GM21529 (cell line): Measurements from ENCODE around the gene ZNF791.
"Not testable (repeated sequence)": the region's sequence is repeated elsewhere in the genome, so short reads cannot be mapped to it uniquely, and the experiment has no call there.

Experiments used
- ATAC-seq: cut with Tn5 transposase; IDR thresholded peaks from one replicate; pipeline ENCODE4 v1.9.1; 2021; ENCODE audit not compliant: unreplicated experiment

The ZNF791 gene

DNA sequence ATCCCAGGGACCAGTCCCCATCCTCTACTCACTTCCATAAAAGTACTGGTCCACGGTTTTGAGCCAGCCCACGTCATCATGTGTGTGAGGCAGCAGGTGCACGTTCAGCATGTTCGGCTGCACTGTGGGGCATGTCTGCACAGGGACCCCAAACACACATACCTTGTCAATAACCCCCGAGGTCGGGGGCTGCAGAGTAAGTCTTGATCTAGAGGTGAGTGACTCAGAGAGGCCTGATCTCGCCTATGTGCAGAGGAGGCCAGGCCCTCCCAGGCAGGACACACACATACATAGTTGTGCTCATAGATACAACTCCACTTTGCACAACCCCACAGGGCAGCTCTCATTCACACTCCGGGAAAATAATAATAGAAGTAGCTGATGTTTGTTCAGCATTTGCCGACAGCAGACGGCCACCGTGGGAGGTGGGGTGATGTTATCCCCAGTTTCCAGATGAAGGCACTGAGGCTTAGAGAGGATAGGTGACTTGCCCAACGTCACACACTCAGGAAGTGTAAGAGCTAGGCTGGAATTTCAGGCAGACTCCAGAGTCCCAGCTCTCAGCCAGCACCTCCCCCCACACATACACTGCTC is 55.0 kb downstream of the ZNF791 start:
- ATAC-seq = no peak

DNA sequence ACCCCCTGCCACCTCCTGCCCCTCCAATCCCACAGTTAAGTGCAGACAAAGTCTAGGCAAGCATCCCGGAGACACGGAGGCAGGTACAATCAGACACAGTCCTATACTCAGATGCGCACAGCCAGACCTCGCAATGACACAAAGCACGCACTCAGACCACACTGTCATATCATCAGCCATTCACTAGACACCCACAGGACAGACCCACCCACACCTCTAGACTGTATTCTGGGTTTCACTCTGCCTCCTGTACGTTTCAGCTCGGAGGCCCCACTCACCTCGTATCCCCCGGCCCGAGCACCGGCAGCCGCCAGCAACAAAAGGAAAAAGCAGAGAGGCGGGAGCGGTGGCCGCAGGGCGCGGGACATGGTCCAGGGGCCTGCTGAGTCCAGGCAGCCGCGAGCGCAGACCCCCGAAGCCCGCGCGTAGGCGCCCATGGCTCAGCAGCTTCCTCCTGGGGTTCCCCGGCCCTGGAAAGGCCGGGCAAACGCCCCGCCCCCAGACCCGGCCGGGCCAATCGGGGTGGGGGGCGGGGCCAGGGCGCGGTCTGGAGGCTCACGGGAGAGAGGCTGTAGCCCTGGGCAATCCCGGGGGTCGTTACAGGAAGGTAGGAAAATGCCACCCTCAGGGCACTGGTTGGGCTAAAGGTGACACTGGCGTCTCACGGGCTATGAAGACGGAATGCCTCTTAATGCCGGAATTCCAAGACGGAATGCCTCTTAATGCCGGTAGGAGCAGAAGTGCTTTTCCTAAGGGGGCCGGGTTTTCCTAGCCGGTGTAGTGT is 55.7 kb downstream of the ZNF791 start, which contains the start of the genes MAN2B1 and WDR83:
MAN2B1 (minus strand) TSS at position 478 of the 784 bp plus-strand sequence; CDS start at position 437, 41 bp downstream.
WDR83 (plus strand) TSS at position 543 of the 784 bp plus-strand sequence. CDS start 2,984 bp downstream, outside the sequence.
- peak; percentile 50 for ATAC-seq

DNA sequence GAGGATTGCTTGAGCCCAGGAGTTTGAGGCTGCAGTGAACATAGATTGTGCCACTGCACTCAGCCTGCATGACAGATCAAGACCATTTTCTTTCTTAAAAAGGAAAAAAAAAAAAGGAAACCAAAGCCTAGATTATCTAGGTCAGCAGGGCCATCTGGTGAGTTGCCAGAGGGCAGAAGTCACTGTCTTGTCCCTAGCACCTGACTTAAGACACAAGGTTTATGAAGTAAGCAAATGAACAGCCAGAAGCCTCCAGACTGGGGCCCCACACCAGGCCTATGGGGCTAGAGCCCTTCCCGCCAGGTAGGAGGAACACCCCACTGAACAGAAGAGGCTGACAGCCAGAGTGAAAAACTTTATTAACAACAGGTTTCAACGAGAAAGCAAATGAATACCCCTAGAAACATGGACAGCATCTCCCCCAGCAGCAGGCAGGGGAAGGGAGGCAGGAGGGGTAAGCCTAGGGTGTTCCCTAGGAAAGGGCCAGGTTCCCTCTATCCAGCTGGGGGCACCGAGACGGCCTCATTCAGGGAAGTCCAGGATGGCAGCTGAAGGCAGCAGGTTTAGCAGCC is 57.1 kb downstream of the ZNF791 start:
- ATAC-seq = no peak

DNA sequence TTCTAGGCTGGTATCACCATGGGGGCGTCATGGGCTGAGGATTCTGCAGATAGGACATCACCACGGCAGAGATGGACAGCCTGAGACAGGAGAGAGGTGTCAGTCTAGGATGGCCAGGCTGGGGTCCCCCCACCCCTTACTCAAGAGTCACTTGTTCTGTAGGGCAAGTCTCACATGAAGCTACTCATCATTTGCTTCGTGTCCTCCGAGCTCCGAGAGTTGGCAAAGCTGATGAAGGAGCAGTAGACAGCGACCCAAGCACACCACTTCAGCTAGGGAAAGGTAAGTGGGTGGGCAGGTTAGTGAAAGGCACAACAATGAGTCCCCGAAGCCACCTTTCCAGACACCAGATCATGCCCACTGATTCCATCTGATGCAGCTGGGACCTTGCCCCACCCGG is 57.6 kb downstream of the ZNF791 start:
- no peak for ATAC-seq

DNA sequence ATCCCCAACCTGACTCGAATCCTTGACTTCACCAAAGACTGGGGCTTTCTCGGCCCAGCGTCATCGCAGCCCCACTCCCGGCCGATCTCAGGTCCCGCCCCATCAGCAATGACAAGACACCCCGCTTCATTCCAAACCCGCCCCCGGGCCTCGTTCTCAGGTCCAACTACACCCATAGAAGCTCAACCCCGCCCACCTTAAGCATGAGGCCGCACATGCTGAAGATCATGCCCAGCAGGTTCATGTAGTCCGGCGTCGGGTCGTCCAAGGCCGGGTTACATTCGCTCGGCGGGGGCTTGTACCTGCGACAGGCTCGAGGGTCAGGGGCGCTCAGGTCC is 58.2 kb downstream of the ZNF791 start:
- no peak for ATAC-seq

DNA sequence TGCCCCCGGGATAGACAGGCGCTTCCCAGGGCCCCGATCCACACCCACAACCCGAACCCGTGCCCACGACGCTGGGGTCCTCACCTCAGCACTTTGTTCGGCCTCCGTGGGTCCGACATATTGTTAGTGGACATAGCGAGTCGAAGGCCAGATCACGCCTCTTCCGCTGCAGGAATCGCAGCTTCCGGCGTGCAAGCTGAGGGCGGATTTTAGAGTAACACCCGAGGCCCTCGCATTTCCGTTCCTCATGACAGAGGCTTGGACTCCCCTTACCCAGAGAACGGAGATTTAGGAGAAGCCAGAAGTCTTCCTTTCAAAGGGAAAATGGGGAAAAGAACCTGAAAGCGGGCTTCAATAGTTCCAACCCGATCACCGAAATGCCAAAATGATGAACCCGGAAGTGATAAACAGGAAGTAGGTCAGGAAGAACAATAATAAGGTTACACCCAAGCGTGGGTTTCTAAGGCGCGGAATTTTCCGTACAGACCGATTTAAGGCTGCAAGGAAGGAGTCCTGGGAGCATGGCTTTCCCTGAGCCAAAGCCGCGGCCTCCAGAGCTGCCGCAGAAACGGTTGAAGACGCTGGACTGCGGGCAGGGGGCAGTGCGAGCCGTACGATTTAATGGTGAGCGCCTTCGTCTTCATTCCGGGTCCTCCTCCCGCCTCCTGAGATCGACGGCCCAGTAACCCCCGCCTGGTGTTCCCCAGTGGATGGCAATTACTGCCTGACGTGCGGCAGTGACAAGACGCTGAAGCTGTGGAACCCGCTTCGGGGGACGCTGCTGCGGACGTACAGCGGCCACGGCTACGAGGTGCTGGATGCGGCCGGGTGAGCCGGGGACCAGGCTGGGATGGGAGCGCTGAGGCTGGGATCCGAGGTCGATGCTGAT is 58.8 kb downstream of the ZNF791 start:
- peak; percentile 38 for ATAC-seq

DNA sequence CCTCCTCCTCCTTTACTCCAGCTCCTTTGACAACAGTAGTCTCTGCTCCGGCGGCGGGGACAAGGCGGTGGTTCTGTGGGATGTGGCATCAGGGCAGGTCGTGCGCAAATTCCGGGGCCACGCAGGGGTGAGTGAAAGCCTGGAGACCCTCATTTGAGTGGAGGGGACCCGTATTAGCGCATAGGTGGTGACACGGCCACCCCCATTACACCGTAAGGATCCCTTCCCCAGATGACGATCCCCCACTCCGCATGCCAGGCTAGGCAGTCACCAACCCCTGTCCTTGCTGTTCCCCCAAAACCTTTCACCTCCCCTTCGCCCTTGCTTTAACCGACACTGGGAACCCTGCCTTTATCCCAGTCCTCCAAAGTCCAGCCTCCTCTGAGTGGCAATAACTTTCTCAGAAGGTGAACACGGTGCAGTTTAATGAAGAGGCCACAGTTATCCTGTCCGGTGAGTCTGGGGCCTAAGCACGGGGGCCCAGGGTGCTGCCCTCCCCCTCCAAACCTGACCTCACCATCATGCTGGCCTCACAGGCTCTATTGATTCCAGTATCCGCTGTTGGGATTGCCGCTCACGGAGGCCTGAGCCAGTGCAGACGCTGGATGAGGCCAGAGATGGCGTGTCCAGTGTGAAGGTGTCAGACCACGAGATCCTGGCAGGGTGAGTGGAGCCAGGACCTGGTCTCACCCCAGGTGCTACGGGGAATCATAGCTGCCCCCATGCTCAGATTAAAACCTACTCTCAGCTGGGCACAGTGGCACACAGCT is 59.6 kb downstream of the ZNF791 start:
- ATAC-seq = no peak

DNA sequence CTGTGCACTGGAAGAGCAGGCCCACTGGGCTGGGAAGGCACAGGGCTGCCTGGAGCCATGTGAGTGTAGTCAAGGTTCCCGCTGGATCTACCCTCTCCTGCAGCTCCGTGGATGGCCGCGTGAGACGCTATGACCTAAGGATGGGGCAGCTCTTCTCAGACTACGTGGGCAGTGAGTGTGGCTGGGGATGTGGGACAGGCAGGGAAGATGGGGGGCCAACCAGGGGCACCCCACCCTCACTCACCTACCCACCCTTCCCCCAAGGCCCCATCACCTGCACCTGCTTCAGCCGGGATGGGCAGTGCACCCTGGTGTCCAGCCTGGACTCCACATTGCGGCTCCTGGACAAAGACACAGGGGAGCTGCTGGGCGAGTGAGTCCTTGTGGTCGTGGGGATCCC is 62.0 kb downstream of the ZNF791 start:
- no peak for ATAC-seq

DNA sequence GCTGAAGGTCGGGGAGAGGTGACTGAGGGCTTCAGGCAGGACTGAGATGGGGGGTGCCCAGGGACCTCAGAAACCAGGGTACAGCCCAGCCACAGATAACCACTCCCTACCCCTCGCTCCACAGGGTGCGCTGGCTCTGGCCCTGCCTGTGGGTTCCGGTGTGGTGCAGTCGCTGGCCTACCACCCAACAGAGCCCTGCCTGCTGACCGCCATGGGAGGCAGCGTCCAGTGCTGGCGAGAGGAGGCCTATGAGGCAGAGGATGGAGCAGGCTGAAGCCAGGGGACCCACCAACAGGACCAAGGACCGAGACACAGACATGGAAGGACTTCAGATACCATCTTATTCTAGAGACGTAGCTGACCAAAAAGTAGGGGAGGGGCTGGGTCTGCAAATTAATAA is 64.7 kb downstream of the ZNF791 start:
- no peak for ATAC-seq

DNA sequence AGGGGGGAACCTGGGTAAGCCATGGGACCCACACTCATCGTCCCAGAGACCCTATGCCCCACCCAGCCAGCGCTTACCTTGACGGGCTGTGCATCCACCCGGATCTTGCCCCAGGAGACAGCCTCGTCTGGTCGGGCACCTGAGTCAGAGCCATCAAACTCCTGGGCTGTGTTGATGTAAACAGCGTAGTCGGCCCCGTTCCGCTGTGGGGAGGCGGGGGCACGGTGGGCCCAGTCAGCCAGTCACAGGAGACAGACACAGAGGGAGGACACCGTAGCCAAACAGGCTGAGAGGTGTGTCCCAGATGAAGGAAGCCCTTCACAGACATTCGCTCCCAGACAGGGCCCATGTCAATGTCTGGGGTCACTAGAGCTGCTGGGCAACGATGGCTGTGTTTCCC is 65.2 kb downstream of the ZNF791 start:
- ATAC-seq = no peak

DNA sequence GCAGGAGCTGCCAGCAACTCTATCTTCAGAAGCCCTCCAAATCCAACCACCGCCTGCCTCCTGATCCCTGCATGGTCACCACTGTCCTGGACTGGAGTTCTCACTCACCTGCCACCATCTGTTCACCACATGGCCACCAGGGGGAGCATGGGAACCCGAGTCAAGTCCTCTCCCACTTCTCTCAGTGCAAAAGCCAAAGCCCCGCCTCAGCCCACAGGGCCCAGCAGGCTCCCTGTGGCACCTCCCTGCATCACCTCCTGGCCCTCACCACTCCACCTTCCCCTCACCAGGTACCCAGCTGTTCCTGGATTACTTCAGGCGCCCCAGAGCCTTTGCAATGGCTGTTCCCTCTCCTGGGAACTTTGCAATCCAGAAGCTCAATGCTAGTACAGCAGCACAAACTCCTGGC is 65.7 kb downstream of the ZNF791 start:
- ATAC-seq = no peak

DNA sequence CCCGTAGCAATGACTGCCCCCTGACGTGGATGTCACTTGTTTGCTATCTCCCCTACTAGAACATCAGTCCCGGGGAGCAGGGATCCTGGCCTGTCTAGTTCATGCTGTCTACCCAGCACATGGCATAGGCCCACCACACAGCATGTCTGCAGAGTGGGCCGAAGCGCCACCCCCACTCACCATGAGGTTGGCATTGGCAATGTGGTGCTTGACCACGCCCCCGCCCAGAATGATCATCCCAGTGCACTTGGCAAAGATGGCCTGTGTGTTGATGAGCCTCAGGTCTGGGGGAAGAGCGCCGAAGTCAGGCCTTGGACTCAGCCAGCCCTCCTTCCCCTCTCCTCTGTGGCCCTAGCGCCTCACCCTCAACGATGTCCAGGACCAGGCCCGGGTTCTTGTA is 66.2 kb downstream of the ZNF791 start:
- ATAC-seq = no peak

DNA sequence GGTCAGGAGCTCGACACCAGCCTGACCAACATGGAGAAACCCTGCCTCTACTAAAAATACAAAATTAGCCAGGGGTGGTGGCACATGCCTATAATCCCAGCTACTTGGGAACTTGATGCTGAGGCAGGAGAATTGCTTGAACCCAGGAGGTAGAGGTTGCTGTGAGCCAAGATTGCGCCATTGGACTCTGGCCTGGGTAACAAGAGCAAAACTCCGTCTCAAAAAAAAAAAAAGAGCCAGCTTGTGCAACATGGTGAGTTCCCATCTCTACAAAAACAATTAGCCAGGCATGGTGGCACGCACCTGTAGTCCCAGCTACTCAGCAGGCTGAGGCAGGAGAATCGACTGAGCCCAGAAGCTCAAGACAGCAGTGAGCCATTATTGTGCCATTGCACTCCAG is 67.3 kb downstream of the ZNF791 start:
- ATAC-seq = not testable (repeated sequence)

DNA sequence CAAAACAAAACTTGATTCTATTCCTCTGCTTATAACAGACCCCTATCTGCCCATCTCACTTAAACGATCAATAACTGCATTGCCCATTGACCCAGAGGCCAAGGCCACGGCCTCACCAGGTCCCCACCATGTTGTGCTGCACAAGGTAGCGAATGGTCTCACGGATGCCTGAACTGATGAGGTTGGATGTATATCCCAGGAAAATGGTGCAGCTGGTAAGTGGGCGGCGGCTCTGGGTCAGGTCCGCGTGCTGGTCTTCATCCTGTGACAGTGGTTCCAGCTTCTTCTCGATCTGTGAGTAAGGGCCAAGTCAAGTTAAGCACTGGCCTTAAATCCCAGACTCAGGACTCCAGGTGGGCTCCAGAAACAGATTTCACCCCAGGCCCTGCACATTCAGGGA is 69.3 kb downstream of the ZNF791 start:
- no peak for ATAC-seq

DNA sequence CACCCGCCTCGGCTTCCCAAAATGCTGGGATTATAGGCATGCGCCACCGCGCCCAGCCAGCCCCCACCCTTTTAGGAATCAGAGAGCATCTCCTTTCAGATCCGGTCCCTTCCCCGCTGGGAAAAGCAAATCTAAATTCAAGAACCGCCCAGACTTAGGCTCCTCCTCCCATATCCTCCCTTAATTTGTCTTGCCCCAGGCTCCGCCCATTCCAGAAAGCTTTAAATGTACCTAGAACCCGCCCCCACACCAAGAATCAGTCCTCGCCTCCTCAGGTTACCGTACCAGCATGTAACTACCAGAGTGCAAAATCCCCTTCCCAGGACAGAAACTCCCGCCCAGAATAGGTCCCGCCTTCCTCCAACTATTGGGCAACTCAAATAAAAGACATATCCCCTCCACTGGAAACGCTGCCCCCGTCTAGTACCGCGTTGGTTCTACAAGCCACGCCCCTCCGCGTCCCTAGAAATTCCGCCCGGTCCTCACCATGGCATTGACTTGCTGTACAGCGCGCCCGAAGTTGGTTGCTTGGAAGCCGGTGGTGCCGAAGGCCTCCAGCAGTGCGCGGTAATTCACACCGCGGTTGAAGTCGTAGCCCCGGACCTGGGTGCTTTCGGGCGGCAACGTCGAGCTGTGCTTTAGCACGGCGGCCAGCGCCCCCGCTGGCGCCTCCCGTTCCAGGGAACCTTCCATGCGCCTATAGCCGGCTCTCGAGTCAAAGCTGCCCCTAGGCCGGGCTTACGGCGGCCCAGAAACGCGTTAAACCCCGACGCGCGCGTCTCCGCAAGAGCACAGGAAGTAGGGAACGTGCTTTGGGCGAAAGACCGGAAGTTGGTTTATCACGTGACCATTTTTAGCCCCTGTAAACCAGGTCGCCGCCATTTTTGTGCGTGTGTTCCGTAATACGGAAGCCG is 70.6 kb downstream of the ZNF791 start, which contains the start of gene DHPS:
DHPS (minus strand) TSS at position 807 of the 914 bp plus-strand sequence; CDS start at position 693, 114 bp downstream.
- ATAC-seq = peak; percentile 59
